Transverse colon (tissue), 3 donors: Measurements from ENCODE around the gene CDH26.

ENCODE experiments used
- POLR2A ChIP-seq: fragments of 450-650 bp; IDR thresholded peaks from one replicate; pipeline ENCODE4 v1.6.1; 2016; ENCODE audit warnings: antibody characterized with exemption, mild to moderate bottlenecking, moderate library complexity
- TF ChIP-seq, protein P1 (sequence below), 5 experiments: fragments of 200-600 bp in 3 of 5; fragments of 450-650 bp in 2 of 5; sonication (generic) in 3 of 5; IDR thresholded peaks; 1 replicate in 2 of 5; 2 replicates in 3 of 5; pipeline ENCODE4 v1.5.1; 2016 to 2017; ENCODE audit warnings: antibody characterized with exemption in 5 of 5, inconsistent platforms in 3 of 5, mild to moderate bottlenecking in 2 of 5, moderate library complexity in 1 of 5

DNA sequence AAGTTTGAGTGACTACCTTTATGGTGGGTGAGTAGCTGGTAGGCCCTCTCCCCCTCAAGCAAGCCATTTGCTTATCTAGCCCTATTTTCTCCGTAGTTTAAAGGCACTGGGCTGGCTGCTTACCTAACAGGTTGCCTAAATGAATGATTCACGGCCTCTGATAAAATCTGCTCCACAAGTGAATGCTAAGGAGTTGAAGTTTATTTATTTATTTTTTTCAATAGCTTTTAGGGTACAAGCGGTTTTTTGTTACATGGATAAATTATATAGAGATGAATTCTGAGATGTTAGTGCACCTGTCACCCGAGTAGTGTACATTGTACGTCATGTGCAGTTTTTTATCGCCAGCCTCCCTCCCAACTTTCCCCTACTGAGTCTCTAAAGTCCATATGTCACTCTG is 8.3 kb upstream of the CDH26 start:
- TF ChIP-seq, protein P1, sequence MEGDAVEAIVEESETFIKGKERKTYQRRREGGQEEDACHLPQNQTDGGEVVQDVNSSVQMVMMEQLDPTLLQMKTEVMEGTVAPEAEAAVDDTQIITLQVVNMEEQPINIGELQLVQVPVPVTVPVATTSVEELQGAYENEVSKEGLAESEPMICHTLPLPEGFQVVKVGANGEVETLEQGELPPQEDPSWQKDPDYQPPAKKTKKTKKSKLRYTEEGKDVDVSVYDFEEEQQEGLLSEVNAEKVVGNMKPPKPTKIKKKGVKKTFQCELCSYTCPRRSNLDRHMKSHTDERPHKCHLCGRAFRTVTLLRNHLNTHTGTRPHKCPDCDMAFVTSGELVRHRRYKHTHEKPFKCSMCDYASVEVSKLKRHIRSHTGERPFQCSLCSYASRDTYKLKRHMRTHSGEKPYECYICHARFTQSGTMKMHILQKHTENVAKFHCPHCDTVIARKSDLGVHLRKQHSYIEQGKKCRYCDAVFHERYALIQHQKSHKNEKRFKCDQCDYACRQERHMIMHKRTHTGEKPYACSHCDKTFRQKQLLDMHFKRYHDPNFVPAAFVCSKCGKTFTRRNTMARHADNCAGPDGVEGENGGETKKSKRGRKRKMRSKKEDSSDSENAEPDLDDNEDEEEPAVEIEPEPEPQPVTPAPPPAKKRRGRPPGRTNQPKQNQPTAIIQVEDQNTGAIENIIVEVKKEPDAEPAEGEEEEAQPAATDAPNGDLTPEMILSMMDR (IDR thresholded peaks at IDR 0.05): no peak
- TF ChIP-seq POLR2A: no peak
